NCI-H524 treated with DMSO at 0.1 percent for 48 hours (cell line): ENCODE data around the gene TMEM63C.

ENCODE experiments used
- DNase-seq: peaks from one replicate; lab custom pipeline; 2025; lab: John Stamatoyannopoulos, UW

The TMEM63C gene

DNA sequence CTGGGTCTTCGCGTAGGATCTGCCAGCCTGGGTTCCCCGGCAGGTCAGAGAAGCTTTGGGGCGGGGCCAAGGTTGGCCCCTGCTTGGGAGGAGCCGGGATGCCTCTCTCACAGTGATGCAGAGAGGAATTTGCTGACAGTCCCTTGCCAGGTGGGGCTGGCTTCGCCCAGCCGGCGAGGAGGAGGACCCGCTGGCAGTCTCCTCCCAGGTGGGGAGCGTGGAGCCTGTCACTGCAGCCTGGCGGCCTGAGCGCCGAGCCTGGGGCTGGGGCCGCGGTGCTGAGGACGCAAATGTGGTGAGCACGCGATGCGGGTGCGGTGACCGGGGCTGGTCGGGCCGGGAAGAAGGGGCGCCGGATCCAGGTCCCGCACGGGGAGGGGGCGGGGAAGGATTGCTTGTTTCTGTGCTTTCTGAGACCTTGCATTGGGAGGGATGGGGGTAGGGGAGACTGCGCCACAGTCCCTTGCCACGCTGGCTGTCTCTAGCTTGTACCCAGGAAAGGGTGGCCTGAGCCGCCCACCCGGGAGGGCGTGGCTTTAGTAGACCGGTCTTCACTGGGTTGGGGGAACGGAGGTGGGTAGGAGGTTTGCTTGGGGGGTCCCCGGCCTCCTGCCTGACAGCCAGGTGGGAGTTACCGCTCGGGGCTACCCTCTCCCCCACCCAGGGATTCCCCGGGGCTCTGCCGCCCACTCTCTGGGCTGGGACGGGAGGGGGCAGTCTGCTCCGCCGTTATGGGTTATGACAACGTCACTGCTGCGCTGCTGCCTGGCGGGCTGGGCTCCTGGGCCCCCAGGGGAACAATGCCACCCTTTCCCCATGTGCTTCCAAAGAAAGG, at the start of gene TMEM63C:
TMEM63C (plus strand) TSS at position 196 of the 835 bp plus-strand sequence. CDS start 37,016 bp downstream, outside the sequence.
- peak; percentile 99 for DNase-seq

DNA sequence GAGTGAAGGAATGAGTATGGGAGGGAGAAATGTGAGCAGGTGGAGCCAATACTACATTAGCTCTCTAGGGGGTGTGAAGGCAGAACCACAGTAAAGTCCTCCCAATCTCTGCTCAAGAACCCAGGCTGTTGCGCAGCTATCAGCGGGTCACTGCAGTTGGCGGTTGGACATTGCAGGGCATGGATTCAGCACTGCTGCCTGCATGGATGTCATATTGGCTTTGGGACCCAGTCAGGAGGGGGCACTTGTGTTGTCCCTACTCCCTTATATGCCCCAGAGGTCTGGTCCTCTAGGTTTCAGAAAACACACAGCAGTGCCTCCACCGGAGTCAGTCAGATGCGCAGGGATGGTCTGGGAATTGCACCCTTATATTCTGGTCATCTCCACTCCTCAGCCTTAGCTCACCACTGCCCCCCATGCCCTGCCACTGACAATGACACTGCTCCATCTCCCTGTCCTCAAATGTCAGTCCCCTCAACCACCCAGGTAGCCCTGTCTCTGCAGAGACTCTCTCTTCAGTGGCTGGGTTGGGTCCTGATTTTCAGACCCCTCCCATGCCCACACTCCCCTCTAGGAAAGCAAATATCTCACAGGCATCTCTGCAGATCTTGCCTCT, 49.6 kb upstream of the TMEM63C start:
- no peak for DNase-seq

DNA sequence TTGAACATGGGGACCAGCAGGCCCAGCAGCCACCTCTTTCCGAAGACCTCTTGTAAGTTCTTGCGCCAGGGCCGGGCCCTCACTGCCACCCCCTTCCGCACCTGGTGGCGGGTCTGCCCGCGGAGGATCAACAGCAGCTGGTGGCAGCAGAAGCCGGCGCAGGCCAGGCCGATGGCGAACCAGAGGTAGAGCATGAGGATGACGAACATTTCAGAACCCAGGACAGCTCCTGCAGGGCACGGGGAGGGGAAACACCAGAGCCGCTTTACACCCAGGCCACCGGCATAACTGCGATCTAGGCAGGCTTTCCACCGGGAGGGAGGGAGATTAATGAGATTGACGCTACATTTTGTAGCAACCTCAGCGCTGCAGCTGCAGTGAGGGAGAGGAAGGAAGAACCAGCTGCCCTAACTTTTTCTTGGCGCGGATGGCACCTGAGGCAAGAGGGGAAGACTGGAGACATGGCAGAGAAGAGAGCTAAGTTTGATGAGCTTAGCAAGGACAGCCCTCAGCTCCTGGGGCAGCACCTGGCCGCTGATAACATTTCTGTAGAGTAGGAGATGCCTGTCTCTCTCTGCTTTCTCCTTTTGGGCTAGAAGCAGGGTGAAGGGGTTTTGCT, 47.8 kb upstream of the TMEM63C start:
- DNase-seq: no peak

GRCh38 chr14:77139022-77139421, 42.6 kb upstream of the TMEM63C start:
- no peak for DNase-seq

GRCh38 chr14:77139540-77140358, 41.8 kb upstream of the TMEM63C start:
- DNase-seq: no peak

- DNase-seq: no peak
Observed at GRCh38 chr14:77140359-77141213, 41.0 kb upstream of the TMEM63C start.

- peak; percentile 94 for DNase-seq
Observed at GRCh38 chr14:77141214-77142004, 40.2 kb upstream of the TMEM63C start, which contains the start of gene ZDHHC22. Gene ZDHHC22, minus strand, starts transcription at chr14:77141791. Its CDS starts 2,053 bp downstream, at chr14:77139738.

- DNase-seq: peak; percentile 90
Observed at GRCh38 chr14:77142005-77142800, 39.4 kb upstream of the TMEM63C start.

DNA sequence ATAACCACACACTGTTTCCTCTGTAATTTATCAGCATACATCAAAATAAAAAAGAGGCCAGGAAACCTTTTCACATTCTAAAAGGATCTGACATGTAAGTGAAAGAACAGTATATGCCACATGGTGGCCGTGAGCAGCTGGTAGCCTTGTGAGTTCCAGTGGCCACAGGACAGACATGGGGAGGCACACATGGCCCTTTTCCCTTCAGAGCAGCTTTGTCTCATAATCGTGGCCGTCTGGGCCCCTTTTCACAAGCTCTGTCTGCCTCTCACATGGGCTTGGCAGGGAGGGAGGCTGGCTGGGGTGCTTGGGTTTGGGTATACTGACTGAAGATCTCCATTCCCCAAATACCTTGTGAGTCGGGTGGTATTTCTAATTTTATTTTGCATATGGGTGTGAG, 38.5 kb upstream of the TMEM63C start:
- DNase-seq: peak; percentile 69

DNA sequence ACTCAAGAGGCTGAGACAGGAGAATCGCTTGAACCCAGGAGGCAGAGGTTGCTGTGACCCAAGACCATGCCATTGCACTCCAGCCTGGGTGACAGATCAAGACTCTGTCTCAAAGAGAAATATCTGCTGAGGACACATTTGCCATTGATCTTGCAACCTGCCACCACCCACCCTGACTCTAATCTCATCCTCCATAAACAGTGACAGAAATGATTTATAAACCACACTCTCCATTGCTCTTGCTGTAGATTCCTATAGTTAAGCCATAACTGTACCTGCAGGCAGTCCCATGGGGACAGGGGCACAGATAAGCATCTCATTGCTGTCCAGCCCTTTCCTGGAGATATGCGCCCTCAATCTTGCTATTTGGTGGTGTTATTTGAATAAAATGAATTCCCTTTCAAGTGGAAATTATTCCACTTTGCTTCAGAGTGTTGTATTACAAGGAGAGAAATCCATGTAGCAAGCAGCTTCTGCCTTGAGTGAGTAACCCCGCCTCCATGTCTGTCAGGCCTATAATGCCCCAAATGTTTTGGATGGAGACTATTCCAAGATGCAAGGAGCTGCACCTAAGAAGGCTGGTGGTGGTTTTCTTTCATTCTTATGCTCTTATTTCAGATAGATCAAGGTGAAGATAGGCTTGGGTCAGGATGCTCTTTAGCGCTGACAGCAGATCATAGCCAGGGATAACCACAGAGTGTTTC, 37.0 kb upstream of the TMEM63C start:
- DNase-seq: no peak

DNA sequence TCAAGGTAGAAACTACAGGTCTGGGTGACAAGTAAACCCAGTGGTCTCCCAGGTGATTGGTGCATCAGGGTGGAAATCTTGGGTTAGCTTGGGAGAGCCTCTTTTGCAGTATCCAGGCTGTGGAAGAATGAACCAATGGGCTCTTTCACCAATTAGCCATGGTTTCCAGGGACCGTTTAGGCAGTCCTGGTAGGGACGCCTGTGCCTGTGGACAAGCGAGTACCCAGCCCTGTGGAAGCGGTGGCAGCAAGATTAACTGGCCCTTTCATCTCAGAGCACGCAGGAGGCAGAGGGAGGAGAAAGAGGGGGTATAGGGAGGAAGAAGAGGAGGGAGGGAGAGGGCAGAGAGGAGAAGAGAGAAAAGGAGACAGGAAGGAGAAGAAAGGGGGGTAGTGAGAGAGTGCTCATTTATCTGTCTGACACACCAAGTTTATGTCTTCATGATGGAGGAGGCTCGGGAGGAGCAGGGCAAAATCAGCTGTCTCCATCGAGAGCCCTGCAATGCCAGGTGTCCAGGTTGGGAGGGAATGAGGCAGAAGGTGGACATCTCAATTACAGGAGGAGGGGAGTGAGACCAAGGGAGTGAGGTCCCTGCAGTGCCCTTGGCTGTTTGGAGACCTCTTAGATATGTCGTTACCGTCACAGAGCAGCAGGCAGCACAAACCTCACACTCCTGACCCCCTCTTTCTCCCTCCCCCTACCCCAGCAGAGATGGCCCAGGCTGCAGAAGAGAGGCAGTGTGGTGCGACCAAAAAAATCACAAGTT, 35.4 kb upstream of the TMEM63C start:
- DNase-seq: no peak

- peak; percentile 39 for DNase-seq
Observed at GRCh38 chr14:77148510-77149231, 32.9 kb upstream of the TMEM63C start.

GRCh38 chr14:77151245-77151644, 30.4 kb upstream of the TMEM63C start:
- DNase-seq: peak; percentile 17

GRCh38 chr14:77151918-77152588, 29.5 kb upstream of the TMEM63C start:
- DNase-seq: peak; percentile 53

DNA sequence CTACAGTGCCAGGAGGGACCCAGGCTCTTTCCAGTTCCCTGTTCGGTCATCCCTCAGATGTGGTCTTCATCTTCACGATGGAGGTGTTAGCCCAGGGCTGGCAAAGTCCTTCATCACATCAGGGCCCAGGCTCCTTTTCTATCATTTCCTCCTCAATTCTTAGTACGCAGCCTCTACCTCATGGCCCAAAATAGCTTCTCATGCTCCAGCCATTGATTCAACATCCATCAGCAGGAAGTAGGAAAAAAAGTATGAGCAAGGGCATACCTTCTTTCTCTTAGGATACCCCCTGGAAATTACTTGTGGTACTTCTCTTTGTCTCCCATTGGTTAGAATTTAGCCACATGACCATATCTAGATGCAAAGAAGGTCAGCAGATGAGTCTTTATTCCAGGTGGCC, 27.8 kb upstream of the TMEM63C start:
- DNase-seq: no peak

DNA sequence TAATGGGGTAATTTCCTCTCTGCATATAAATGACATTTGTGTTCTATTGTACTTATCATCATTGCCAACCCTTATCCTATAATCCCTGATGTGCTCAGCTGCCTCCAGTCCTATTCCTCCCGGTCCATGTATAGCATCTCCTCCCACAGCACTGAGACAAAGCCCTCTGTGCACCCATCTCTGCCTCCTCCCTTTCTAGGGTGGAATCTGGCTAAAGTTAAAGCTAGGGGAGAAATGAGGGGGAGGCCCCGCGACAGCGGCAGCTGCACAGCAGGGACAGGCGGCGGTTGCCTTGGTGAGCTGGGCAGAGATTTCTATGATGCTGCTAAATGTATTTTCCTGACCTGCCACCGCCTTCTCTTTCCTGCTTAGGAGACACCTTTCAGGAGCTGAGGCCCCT, 27.2 kb upstream of the TMEM63C start:
- peak; percentile 18 for DNase-seq

DNA sequence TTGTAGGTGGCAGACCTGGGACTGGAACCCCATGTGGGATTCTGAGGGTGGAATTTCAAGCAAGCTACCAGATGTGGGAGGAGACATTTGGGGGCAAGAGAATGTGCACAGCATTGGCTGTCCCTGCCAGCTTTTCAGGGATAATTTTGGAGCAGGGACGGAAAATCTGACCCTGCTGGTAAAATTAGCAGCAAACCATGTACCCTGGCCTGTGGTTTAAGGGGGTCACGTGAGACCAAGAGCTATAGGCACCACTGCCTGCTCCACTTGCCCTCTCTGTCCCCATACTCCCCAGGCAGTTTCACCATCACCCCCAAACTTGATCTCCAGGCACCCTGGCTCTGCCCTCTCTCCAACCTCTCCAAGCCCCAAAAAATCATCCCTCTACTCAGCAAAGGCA, 26.5 kb upstream of the TMEM63C start:
- no peak for DNase-seq
